Stimulated activated CD4-positive, alpha-beta T cell treated with anti-CD3 and anti-CD28 coated beads, Interleukin-15, amount 100 ng/mL, for 48 hours (primary cell): ENCODE data around the gene CASR.
A peak's percentile ranks its signal among the peaks of the same experiment; 100 is the strongest.

ENCODE experiments used
- DNase-seq, 2 donors: peaks; one replicate each; pipeline ENCODE4 v3.0.0-alpha.2; 2020; ENCODE audit warnings: low read depth in 2 of 2

Gene CASR

DNA sequence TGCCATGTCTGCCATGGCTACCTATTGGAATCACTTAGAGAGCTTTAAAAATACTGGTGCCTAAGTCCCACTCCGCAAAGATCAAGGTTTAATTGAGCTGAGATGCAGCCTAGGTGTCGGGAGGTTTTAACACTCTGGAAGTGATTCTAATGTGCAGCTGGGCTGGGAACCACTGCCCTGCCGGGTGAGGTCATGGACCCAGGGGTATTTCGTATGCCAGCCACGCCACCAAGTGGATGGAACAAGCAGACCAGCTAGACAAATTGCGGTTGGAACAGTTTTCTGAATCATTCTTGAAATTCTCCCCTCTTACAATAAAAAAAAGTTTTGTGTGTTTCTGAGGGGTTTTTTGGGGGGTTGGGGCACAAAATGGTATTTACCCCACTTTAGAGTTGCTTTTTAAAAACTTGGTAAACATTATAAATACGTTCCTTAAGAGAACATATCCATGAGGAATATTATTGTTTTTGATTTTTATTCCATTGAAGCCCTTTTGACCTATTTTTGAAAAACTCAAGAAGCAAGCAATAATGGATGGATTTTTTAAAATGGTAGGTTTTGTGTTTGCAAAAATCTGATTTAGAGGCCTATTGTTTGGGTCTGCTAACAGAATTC is 75.4 kb downstream of the CASR start:
- peak; percentile 52 to 56 for DNase-seq

DNA sequence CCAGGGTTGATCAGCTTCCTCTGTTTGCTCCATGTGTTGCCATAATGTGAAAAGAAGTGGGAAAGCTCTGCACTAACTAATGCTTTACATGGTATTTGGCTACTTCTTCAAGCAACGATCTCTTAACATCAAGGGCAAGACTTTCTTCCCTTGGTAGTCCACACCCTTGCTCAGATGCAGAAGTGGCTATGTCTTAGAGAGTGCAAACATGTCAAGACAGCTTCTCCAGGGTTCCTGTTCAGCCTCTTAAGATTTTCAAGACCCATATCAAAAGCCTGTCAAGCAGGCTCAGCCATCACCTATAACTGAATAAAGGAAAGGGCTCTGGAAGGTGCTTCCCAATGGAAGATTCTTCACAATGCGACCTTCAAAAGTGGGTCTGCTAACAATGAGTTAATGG is 76.7 kb downstream of the CASR start:
- DNase-seq = no peak

GRCh38 chr3:122263058-122263457 is 79.6 kb downstream of the CASR start:
- no peak for DNase-seq

- no peak for DNase-seq
Observed at GRCh38 chr3:122263974-122264588, 80.6 kb downstream of the CASR start.

DNA sequence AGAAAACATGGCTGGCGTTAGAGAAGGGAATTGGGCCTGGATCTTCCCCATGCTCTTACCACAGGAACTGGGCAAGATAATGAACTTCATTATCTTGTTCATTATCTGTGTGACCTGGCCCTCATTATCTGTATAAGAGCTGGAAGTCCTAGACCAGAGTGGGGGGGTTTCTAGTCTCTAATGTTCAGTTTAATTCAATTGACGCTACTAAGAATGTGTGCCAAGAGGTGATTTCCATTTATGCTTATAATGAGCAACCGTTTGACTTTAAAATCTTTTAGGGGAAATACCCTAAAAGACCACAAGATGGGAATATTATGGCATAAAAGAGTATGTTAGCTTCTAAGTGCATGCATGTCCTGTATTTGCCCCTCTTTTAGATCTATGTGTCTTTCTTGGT is 82.5 kb downstream of the CASR start:
- DNase-seq = no peak

DNA sequence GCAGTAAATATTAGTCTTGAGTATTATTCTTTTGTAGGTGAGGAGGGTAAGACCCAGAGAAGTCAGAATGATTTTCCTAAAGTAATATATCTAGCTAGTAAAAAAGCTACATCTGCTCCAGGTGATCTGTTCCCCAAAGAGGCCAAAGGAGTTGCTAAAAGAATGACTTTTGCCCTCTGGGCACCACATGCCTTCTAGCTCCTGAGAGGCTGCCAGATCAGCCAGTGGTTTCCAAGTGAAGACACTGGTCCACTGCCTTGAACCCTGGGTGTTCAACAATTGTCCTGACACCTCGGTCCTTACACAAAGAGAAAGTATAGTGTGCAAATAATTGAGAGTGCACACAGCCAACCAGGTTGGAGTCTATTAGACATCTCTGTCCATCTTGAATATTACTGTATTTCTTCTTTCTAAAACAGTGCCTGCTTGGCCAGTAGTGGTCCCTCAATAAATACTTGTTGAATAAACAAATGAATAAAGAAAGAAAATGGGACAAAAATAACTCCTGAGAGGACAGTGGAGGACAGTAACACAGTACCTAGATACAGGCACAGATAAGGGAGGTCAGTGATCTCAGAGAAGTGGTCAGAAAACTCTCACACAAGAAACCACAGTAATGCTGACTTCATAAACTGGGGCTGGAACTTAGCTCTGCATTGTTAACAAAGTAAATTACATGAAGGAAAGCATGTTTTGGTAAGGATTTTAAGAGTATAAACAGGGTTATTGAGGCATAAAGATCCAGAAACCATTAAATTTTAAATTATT is 85.0 kb downstream of the CASR start:
- DNase-seq = no peak

- no peak for DNase-seq
Observed at GRCh38 chr3:122269045-122269444, 85.6 kb downstream of the CASR start.

DNA sequence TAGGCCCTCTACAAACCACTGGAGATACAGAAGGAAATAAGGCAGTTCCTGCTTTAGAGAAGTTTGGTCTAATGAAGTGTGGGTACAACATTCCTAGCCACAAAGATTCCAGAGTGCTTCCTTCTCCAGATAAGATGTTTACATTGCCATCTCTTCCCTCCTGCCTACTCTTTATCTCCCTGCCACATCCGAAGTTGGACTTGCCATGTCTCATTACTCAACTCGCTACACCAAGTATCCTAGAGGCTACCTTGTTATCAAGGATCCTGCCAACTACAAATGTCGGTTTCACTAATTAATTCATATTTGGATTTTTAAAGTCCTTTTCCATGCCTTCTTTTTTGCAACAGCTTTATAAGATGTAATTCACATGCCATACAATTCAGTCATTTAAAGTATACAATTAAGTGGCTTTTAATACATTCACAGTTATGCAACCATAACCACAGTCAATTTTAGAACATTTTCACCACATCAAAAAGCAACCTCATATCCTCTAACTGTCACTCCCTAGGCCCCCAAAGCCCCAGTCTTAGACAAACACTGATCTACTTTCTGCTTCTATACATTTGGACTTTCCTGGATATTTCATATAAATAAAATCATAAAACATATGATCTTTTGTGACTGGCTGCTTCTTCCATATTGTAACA is 87.9 kb downstream of the CASR start:
- DNase-seq = no peak

DNA sequence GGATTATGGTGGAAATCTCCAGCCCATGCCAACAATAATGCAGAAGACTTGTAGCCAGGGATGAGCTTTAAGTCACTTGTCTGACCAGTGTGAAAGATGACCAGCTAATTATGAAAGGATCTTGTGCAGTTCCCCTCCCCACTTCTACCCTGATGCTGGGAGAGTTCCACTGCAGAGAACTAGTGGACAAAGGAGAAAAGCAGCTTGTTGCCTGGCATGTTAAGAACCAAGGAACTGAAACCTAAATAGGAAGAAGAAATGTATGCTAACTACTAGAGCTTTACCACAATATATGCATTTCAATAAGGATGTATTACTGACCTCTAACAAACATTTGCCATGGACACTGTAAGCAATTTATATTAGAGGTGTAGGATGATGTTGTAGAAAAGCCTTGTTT is 89.4 kb downstream of the CASR start:
- DNase-seq = no peak

DNA sequence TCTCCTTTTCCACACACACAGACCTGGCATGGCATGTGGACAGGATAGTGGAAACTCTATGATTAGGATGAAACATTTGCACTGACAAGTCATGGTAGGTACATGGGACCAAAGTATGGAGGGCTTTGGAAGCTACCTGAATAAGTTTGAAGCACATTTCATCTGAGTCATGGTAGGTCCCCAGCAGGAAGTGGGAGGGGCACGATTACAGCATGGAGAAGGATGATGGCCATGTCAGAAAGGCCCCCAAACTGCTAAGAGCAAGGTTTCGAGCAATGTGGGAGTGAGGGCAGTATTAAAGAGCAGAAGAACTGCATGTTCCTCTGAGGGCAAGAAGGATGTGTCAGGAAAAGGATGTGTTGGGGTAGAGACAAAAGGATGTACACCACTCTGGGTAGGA is 90.0 kb downstream of the CASR start:
- DNase-seq = no peak

DNA sequence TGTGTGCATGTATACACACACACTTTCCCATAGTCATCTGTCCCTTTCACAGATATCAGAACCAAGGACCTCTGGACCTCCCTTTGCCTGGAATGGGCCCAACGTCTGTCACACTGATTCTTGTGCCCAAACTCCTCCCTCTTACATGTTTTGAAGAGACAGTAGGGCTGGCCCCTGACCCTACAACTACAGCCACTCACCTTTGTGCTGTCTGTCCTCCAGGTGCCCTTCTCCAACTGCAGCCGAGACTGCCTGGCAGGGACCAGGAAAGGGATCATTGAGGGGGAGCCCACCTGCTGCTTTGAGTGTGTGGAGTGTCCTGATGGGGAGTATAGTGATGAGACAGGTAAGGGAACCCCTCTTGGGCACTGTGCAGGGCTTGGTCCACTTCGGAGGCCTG is 98.4 kb downstream of the CASR start:
- DNase-seq = no peak

DNA sequence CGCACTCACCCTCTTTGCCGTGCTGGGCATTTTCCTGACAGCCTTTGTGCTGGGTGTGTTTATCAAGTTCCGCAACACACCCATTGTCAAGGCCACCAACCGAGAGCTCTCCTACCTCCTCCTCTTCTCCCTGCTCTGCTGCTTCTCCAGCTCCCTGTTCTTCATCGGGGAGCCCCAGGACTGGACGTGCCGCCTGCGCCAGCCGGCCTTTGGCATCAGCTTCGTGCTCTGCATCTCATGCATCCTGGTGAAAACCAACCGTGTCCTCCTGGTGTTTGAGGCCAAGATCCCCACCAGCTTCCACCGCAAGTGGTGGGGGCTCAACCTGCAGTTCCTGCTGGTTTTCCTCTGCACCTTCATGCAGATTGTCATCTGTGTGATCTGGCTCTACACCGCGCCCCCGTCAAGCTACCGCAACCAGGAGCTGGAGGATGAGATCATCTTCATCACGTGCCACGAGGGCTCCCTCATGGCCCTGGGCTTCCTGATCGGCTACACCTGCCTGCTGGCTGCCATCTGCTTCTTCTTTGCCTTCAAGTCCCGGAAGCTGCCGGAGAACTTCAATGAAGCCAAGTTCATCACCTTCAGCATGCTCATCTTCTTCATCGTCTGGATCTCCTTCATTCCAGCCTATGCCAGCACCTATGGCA is 100.5 kb downstream of the CASR start:
- no peak for DNase-seq

DNA sequence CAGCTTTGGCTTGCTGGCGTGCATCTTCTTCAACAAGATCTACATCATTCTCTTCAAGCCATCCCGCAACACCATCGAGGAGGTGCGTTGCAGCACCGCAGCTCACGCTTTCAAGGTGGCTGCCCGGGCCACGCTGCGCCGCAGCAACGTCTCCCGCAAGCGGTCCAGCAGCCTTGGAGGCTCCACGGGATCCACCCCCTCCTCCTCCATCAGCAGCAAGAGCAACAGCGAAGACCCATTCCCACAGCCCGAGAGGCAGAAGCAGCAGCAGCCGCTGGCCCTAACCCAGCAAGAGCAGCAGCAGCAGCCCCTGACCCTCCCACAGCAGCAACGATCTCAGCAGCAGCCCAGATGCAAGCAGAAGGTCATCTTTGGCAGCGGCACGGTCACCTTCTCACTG is 101.0 kb downstream of the CASR start:
- DNase-seq = no peak

DNA sequence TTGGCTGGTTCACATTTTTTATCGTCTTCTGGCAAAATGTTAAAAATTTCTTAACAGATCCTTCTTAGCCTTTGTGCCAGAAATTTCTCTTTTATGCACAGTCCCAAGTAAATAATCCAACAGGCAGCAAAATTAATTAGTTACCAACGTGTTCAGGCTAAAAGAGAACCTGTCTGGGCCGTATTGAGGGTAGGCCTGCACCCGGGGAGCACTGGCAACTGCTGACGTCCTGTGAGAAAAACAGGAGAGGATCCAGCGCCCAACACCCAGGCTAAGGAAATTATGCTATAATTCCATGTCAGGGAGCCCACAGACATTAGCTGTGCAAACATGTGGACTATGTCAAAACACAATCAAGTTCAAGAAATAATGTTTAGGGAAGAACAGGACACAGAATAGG is 110.9 kb downstream of the CASR start:
- DNase-seq = no peak

- no peak for DNase-seq
Observed at GRCh38 chr3:122295266-122296062, 112.0 kb downstream of the CASR start.

GRCh38 chr3:122298239-122298638 is 114.8 kb downstream of the CASR start:
- DNase-seq = peak in 1 of 2 donors; percentile 9

- no peak for DNase-seq
Observed at GRCh38 chr3:122299215-122299614, 115.7 kb downstream of the CASR start.

DNA sequence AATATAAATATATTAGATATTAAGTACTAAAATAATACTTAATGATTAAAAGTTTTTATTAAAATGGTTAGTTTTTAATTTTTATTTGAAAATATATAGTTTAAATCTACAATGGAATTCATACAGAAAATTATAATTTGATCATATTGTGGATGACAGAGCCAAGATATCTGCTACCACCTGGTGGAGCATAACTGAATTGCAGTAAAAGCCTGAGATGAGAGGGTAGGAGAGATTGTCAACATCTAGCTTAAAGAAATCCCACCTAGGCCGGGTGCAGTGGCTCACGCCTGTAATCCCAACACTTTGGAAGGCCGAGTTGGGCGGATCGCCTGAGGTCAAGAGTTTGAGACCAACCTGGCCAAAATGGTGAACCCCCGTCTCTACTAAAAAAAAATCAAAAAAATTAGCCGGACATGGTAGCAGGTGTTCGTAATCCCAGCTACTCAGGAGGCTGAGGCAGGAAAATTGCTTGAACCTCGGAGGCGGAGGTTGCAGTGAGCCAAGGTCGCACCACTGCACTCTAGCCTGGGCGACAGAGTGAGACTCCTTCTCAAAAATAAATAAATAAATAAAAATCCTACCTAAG is 116.5 kb downstream of the CASR start:
- DNase-seq = peak in 1 of 2 donors; percentile 26

GRCh38 chr3:122301063-122301462 is 117.6 kb downstream of the CASR start:
- DNase-seq = no peak

DNA sequence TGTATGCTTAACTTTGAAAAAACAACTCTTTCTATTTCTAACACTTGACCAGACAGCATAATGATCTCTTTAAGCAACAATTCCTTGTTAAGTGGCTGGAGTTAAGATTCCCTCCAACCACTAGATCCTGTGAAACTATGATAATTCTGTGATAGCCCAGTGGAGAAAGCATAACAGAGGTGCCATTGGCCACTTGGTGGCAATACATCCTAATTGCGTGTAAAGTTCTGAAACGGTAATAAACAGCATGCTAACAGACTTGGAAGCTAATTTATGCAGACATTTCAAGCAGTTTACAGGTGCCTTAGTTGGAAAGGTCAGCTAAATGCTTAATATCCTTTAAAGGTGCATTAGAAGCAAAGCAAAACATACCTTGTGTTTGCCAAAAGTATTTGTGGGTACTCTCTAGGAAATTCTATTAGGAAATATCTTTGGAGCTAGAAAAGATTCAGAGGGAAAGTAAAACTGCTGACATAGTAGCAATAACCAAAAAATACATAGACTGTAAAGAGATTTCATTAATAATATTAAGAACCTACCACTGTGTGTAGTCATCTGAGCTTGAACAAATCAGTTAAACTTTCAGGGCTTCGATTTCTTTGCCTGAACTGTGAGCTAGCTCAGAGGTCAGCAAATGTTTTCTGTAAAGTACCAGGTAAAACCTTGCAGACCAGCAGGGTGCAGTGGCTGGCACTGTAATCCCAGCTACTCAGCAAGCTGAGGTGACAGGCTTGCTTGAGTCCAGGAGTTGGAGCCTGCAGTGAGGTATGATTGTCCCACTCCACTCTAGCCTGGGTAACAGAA is 122.6 kb downstream of the CASR start:
- no peak for DNase-seq
